ENCODE data around the gene GUCY1B1.

The GUCY1B1 gene

GRCh38 chr4:155800685-155801343, 42.0 kb downstream of the GUCY1B1 start:
- no peak overlapping the region for H3K4me3 ChIP-seq (ENCODE audit: low read depth, low read length)
- DNase-seq (ENCODE audit: low read depth): no peak
- TF ChIP-seq, protein P1, sequence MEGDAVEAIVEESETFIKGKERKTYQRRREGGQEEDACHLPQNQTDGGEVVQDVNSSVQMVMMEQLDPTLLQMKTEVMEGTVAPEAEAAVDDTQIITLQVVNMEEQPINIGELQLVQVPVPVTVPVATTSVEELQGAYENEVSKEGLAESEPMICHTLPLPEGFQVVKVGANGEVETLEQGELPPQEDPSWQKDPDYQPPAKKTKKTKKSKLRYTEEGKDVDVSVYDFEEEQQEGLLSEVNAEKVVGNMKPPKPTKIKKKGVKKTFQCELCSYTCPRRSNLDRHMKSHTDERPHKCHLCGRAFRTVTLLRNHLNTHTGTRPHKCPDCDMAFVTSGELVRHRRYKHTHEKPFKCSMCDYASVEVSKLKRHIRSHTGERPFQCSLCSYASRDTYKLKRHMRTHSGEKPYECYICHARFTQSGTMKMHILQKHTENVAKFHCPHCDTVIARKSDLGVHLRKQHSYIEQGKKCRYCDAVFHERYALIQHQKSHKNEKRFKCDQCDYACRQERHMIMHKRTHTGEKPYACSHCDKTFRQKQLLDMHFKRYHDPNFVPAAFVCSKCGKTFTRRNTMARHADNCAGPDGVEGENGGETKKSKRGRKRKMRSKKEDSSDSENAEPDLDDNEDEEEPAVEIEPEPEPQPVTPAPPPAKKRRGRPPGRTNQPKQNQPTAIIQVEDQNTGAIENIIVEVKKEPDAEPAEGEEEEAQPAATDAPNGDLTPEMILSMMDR (IDR thresholded peaks at IDR 0.05; ENCODE audit: low read depth, low read length): no peak
- TF ChIP-seq MYC (IDR thresholded peaks at IDR 0.05; ENCODE audit: low read depth, low read length): no peak
- no peak for TF ChIP-seq MAX (IDR thresholded peaks at IDR 0.05; ENCODE audit: low read depth, low read length)
- TF ChIP-seq POLR2A (IDR thresholded peaks at IDR 0.05; ENCODE audit: extremely low read depth, insufficient read length): no peak

GRCh38 chr4:155802190-155802959, 43.6 kb downstream of the GUCY1B1 start:
- DNase-seq (ENCODE audit: low read depth): no peak
- TF ChIP-seq, protein P1 (IDR thresholded peaks at IDR 0.05; ENCODE audit: low read depth, low read length): no peak
- TF ChIP-seq POLR2A (IDR thresholded peaks at IDR 0.05; ENCODE audit: extremely low read depth, insufficient read length) (no peak), MAX (IDR thresholded peaks at IDR 0.05; ENCODE audit: low read depth, low read length) (no peak), MYC (IDR thresholded peaks at IDR 0.05; ENCODE audit: low read depth, low read length) (no peak)
- no peak overlapping the region for H3K4me3 ChIP-seq (ENCODE audit: low read depth, low read length)

GRCh38 chr4:155805016-155805415, 46.2 kb downstream of the GUCY1B1 start:
- no peak overlapping the region for H3K4me3 ChIP-seq (ENCODE audit: low read depth, low read length)
- TF ChIP-seq MYC (IDR thresholded peaks at IDR 0.05; ENCODE audit: low read depth, low read length): no peak
- TF ChIP-seq MAX (IDR thresholded peaks at IDR 0.05; ENCODE audit: low read depth, low read length): no peak
- TF ChIP-seq POLR2A (IDR thresholded peaks at IDR 0.05; ENCODE audit: extremely low read depth, insufficient read length): no peak
- TF ChIP-seq, protein P1 (IDR thresholded peaks at IDR 0.05; ENCODE audit: low read depth, low read length): no peak
- DNase-seq (ENCODE audit: low read depth): no peak

GRCh38 chr4:155807021-155807420, 48.2 kb downstream of the GUCY1B1 start:
- no peak for DNase-seq (ENCODE audit: low read depth)
- TF ChIP-seq, protein P1 (IDR thresholded peaks at IDR 0.05; ENCODE audit: low read depth, low read length): no peak
- TF ChIP-seq MYC (IDR thresholded peaks at IDR 0.05; ENCODE audit: low read depth, low read length) (no peak), POLR2A (IDR thresholded peaks at IDR 0.05; ENCODE audit: extremely low read depth, insufficient read length) (no peak), MAX (IDR thresholded peaks at IDR 0.05; ENCODE audit: low read depth, low read length) (no peak)
- H3K4me3 ChIP-seq (ENCODE audit: low read depth, low read length): no peak overlapping the region

DNA sequence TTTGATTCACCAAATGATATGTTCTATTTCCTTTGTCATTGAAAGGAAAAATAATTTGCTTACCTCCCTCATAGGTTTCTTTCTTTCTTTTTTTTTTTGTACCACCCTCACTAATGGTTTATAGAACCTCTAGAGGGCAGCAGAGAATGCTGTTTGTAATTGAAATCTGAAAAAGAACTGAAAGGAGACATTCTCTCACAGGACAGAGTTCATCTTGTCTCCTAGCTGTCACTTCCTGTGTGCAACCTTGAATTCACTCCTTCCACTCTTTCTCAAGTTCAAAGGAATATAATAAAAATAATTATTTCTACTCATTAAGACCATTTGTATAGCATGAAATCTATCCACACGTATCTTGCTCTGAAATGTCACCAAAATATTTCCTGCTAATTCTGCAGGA, 51.0 kb downstream of the GUCY1B1 start:
- DNase-seq (ENCODE audit: low read depth): peak; percentile 61
- TF ChIP-seq, protein P1 (IDR thresholded peaks at IDR 0.05; ENCODE audit: low read depth, low read length): peak; percentile 40
- TF ChIP-seq MAX (IDR thresholded peaks at IDR 0.05; ENCODE audit: low read depth, low read length): no peak
- H3K4me3 ChIP-seq (ENCODE audit: low read depth, low read length): no peak overlapping the region
